Kasumi-1 (cell line): ENCODE measurements around the gene PDLIM5.
"Not testable (repeated sequence)": the region's sequence is repeated elsewhere in the genome, so short reads cannot be mapped to it uniquely, and the experiment has no call there.

Experiments used
- DNase-seq, 2 experiments: peaks; one replicate each; lab custom pipeline; 2025; lab: John Stamatoyannopoulos, UW

Gene PDLIM5

GRCh38 chr4:94462572-94462971 is 10.8 kb downstream of the PDLIM5 start:
- no peak for DNase-seq

DNA sequence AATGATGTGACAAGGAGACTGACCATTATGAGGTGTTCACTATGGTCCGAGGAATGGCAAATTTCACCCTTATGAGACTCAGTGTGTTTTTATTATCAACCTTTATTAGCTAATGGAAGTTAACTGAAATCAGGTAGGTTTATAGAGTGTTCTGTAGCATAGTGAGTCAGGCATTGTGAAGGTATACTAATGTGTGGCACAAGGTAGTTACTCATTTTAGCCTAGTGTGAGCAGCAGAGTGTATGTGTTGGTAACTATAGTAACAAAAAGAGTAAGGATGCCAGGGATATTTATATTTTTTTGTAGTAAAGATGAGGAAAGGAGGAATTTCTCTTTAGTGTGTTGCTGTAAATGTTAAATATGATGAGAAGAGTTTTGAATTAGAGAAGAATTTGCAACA is 12.0 kb downstream of the PDLIM5 start:
- DNase-seq: no peak

DNA sequence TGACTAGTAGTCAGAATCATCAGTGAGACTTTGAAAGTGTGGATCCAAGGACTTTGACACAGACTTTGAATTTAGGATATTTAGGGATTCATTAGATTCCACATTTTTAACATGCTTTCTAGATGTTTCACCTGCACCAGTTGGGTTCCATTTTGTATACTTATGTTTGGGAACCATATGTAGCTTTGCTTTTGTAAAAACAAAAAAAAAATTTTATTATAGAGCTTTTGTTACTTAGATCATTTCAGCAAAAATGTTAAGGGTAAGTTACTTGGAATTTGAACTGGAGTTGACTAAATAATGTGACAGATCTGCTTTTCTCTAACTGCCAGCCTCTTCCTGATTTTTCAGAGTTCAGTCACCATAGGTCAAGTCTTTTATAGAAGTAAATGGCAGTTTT is 14.6 kb downstream of the PDLIM5 start:
- no peak for DNase-seq

- no peak for DNase-seq
These were observed 15.2 kb downstream of the PDLIM5 start for GRCh38 chr4:94466923-94467322.

- no peak for DNase-seq
These were observed 16.5 kb downstream of the PDLIM5 start for GRCh38 chr4:94468093-94468769.

DNA sequence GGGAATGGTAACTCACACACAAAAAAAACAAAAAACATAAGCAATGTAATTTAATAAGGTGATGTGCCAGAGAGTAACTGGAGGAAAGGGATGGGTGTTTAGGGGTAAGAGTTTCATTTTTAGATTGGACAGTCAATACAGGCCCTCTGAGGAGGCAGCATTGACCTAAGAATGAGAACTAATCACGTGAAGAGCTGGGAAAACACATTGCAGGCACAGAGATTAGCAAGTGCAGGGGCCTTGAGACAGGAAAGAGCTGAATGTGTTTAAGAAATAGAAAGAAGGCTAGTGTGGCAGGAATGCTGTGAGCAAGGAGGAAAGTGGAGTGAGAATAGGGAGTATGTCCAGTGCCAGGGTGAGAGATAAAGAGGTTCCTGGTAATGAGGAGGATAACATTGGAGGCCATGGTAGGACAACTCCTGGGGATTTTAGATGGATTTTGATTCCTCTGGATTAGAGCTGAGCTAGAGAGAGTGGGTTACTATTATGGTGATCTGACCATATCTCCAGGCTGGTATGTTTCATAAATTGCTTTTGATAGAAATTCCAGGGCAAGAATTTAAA is 17.6 kb downstream of the PDLIM5 start:
- no peak for DNase-seq

DNA sequence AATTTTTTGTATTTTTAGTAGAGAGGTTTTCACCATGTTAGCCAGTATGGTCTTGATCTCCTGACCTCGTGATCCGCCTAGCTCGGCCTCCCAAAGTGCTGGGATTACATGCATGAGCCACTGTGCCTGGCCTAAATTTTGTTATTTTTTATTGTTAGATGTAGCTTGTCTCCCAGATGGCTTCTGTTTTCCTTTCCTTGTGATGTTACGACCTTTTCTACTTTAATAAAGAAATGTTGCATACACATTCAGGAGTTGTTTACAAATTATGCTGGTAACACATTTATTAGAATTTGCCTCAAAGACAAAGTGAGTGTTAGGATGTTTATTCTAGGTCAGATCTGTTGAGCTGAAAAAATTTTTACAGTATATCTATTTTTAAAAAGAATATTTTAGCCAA is 18.4 kb downstream of the PDLIM5 start:
- no peak for DNase-seq

DNA sequence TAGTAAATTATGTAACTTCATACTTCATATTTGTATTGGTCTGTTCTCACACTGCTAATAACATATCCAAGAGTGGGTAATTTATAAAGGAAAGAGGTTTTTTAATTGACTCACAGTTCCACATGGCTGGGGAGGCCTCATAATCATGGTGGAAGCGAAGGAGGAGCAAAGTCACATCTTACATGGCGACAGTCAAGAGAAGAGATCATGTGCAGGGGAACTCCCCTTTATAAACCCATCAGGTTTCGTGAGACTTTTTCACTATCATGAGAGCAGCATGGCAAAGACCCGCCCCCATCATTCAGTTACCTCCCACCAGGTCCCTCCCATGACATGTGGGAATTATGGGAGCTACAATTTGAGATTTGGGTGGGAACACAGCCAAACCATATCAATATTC is 19.0 kb downstream of the PDLIM5 start:
- DNase-seq: not testable (repeated sequence)

- DNase-seq: no peak
These were observed 20.5 kb downstream of the PDLIM5 start for GRCh38 chr4:94472056-94472826.

- no peak for DNase-seq
These were observed 23.3 kb downstream of the PDLIM5 start for GRCh38 chr4:94475050-94475449.

DNA sequence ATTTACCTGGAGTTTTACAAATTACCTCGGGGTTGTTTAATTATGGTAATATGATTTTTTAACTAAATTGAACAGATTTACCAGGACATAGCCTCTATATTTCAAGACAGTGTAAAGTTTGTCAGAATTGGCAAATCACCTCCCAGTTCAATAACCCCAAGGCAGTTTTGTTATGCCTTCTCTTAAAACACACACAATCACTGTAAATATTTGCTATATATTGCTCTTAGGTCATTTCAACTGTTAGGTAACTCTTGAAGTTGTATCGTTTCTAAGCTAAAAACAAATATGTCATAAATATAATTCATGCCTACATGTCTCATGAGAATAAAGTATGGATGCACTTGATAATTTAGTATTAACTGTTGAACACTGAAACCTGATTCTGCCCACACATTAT is 24.1 kb downstream of the PDLIM5 start:
- DNase-seq: no peak

GRCh38 chr4:94477227-94477626 is 25.5 kb downstream of the PDLIM5 start:
- no peak for DNase-seq

GRCh38 chr4:94478805-94479204 is 27.1 kb downstream of the PDLIM5 start:
- DNase-seq: not testable (repeated sequence)

GRCh38 chr4:94479358-94480141 is 27.8 kb downstream of the PDLIM5 start:
- no peak for DNase-seq

GRCh38 chr4:94480362-94480951 is 28.7 kb downstream of the PDLIM5 start:
- DNase-seq: no peak

GRCh38 chr4:94483895-94484294 is 32.2 kb downstream of the PDLIM5 start:
- DNase-seq: no peak

- no peak for DNase-seq
These were observed 33.1 kb downstream of the PDLIM5 start for GRCh38 chr4:94484818-94485217.

DNA sequence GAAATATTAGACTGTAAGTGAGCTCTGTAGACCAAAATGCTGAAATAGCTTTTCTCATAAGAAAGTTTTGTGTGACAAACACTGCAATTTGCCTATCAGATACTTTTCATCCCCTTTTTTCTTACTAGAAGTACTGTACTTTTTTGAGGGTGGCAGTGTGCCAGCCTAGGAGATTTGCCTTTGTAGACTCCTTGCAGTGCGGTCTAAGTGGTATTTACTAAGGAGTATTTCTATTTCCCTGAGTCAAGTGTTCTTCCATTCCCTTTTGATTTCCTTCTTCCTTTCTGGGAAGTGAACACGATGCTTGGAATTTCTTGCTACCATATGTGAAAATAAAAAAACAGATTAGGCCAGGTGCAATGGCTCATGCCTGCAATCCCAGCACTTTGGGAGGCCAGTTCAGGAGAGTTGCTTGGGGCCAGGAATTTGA is 34.6 kb downstream of the PDLIM5 start:
- no peak for DNase-seq

GRCh38 chr4:94488670-94489069 is 36.9 kb downstream of the PDLIM5 start:
- DNase-seq: no peak

- no peak for DNase-seq
These were observed 37.4 kb downstream of the PDLIM5 start for GRCh38 chr4:94489098-94489497.

DNA sequence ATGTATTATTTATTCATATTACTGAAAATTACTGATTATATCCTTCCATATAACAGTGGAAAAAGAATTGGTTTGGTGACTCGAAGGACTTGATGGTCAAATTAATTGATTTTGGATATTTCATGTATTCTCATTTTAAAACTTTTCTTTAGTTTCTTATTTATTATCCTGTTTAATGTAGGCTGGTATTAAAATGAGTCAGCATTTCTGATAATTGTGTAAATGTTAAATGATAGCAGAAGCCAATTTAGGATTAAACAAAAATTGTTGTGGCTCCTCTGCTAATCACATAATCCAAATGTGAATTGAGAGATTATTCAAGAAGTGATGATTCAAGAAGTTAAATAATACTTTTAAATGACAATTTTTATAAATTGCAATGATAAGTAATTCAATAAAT is 38.7 kb downstream of the PDLIM5 start:
- DNase-seq: no peak

DNA sequence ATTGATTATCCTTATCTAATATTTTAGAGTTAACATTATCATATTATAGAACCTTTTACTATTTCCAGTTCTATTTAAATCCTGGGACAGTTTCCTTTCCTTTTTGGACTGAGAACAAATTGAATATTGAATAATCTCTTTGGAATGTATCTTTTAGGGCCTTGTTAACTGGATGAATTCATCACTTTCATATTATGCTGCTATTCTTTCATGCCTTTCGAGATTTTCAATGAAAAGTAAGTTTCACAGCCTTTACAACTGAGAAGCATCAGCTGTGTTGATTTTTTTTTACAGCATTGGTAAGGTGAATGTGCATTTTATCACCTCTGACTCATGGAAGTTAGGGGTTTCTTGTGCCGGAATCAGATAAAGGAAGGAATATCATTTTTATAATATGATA is 39.6 kb downstream of the PDLIM5 start:
- DNase-seq: no peak
